ENCODE results near the gene HYAL4.

HYAL4 gene

GRCh38 chr7:123797673-123798531 is 47.1 kb upstream of the HYAL4 start:
- Histone ChIP-seq H3K4me2 (ENCODE audit: insufficient read depth, low read length, poor library complexity, severe bottlenecking) (no peak overlapping the region), H3K9me3 (replicated peaks in 1 of 2; ENCODE audit: control insufficient read depth in 2 of 2, insufficient read depth in 1 of 2, low read depth in 1 of 2, low read length in 2 of 2) (no peaks in the 10 kb centered on the region), H3K36me3 (replicated peaks in 1 of 2; ENCODE audit: control insufficient read depth in 2 of 2, insufficient read depth in 2 of 2, low read length in 2 of 2) (no peaks in the 10 kb centered on the region), H3K79me1 (ENCODE audit: low read depth, low read length) (no peaks in the 10 kb centered on the region), H3K4me3 (ENCODE audit: low read length in 2 of 2) (no peak overlapping the region), H2AFZ (ENCODE audit: low read length) (no peak overlapping the region), H3K4me1 (ENCODE audit: control insufficient read depth in 2 of 2, insufficient read depth in 1 of 2, low read depth in 1 of 2, low read length in 2 of 2) (no peaks in the 10 kb centered on the region), H3K23ac (ENCODE audit: low read depth, low read length, poor library complexity) (no peak overlapping the region), H3K4ac (ENCODE audit: low read length) (no peak overlapping the region), H3K14ac (ENCODE audit: low read length) (no peak overlapping the region), H2BK12ac (ENCODE audit: low read length) (no peak overlapping the region), H2BK15ac (ENCODE audit: low read length) (no peak overlapping the region), H2BK5ac (ENCODE audit: low read length) (no peak overlapping the region), H3K27me3 (ENCODE audit: control insufficient read depth in 3 of 3, insufficient read depth in 3 of 3, low read depth in 1 of 3, low read length in 3 of 3) (peaks cover 0 to 3% (median 0%) of the 10 kb centered on the region in 3 experiments), H3K27ac (replicated peaks; ENCODE audit: low read length) (no peak overlapping the region), H3K18ac (ENCODE audit: low read length) (no peak overlapping the region), H4K8ac (ENCODE audit: low read depth, low read length) (no peak overlapping the region), H2AK5ac (ENCODE audit: low read depth, low read length) (no peak overlapping the region), H4K91ac (ENCODE audit: low read depth, low read length, poor library complexity) (no peak overlapping the region), H3K9ac (ENCODE audit: low read depth, low read length, poor library complexity) (no peak overlapping the region), H2BK120ac (ENCODE audit: low read depth, low read length) (no peak overlapping the region)
- peak; percentile 12 for DNase-seq (ENCODE audit: low spot score)
- WGBS, 2 donors (ENCODE audit: extremely low coverage in 2 of 2, insufficient read length in 2 of 2, insufficient replicate concordance in 1 of 2): no CpG with 5 or more reads among the region's 2 CpGs

GRCh38 chr7:123798532-123799188 is 46.3 kb upstream of the HYAL4 start:
- no peak overlapping the region for H2AFZ ChIP-seq (ENCODE audit: low read length)
- H3K18ac ChIP-seq (ENCODE audit: low read length): no peak overlapping the region
- no peak overlapping the region for H3K23ac ChIP-seq (ENCODE audit: low read depth, low read length, poor library complexity)
- WGBS, 2 donors (ENCODE audit: extremely low coverage in 2 of 2, insufficient read length in 2 of 2, insufficient replicate concordance in 1 of 2): no CpG with 5 or more reads among the region's 6 CpGs
- no peak overlapping the region for H2AK5ac ChIP-seq (ENCODE audit: low read depth, low read length)
- no peaks in the 10 kb centered on the region for H3K79me1 ChIP-seq (ENCODE audit: low read depth, low read length)
- H3K9ac ChIP-seq (ENCODE audit: low read depth, low read length, poor library complexity): no peak overlapping the region
- H3K9me3 ChIP-seq (replicated peaks in 1 of 2; ENCODE audit: control insufficient read depth in 2 of 2, insufficient read depth in 1 of 2, low read depth in 1 of 2, low read length in 2 of 2): no peaks in the 10 kb centered on the region
- H4K91ac ChIP-seq (ENCODE audit: low read depth, low read length, poor library complexity): no peak overlapping the region
- H3K4ac ChIP-seq (ENCODE audit: low read length): no peak overlapping the region
- DNase-seq (ENCODE audit: low spot score): no peak
- no peak overlapping the region for H2BK120ac ChIP-seq (ENCODE audit: low read depth, low read length)
- H2BK5ac ChIP-seq (ENCODE audit: low read length): no peak overlapping the region
- no peak overlapping the region for H2BK12ac ChIP-seq (ENCODE audit: low read length)
- no peaks in the 10 kb centered on the region for H3K4me1 ChIP-seq (ENCODE audit: control insufficient read depth in 2 of 2, insufficient read depth in 1 of 2, low read depth in 1 of 2, low read length in 2 of 2)
- H3K27ac ChIP-seq (replicated peaks; ENCODE audit: low read length): no peak overlapping the region
- no peak overlapping the region for H3K4me3 ChIP-seq (ENCODE audit: low read length in 2 of 2)
- H2BK15ac ChIP-seq (ENCODE audit: low read length): no peak overlapping the region
- no peak overlapping the region for H4K8ac ChIP-seq (ENCODE audit: low read depth, low read length)
- peaks cover 0 to 3% (median 0%) of the 10 kb centered on the region in 3 experiments for H3K27me3 ChIP-seq (ENCODE audit: control insufficient read depth in 3 of 3, insufficient read depth in 3 of 3, low read depth in 1 of 3, low read length in 3 of 3)
- no peaks in the 10 kb centered on the region for H3K36me3 ChIP-seq (replicated peaks in 1 of 2; ENCODE audit: control insufficient read depth in 2 of 2, insufficient read depth in 2 of 2, low read length in 2 of 2)
- no peak overlapping the region for H3K14ac ChIP-seq (ENCODE audit: low read length)
- no peak overlapping the region for H3K4me2 ChIP-seq (ENCODE audit: insufficient read depth, low read length, poor library complexity, severe bottlenecking)

GRCh38 chr7:123802249-123802648 is 42.7 kb upstream of the HYAL4 start:
- no peak for DNase-seq (ENCODE audit: low spot score)
- no peak overlapping the region for H3K9ac ChIP-seq (ENCODE audit: low read depth, low read length, poor library complexity)
- H2BK15ac ChIP-seq (ENCODE audit: low read length): no peak overlapping the region
- no peak overlapping the region for H3K14ac ChIP-seq (ENCODE audit: low read length)
- H3K23ac ChIP-seq (ENCODE audit: low read depth, low read length, poor library complexity): no peak overlapping the region
- no peak overlapping the region for H2BK12ac ChIP-seq (ENCODE audit: low read length)
- H2BK120ac ChIP-seq (ENCODE audit: low read depth, low read length): no peak overlapping the region
- H3K27ac ChIP-seq (replicated peaks; ENCODE audit: low read length): no peak overlapping the region
- H3K79me1 ChIP-seq (ENCODE audit: low read depth, low read length): no peaks in the 10 kb centered on the region
- no peak overlapping the region for H2AK5ac ChIP-seq (ENCODE audit: low read depth, low read length)
- no peak overlapping the region for H3K4me2 ChIP-seq (ENCODE audit: insufficient read depth, low read length, poor library complexity, severe bottlenecking)
- H3K4me3 ChIP-seq (ENCODE audit: low read length in 2 of 2): no peak overlapping the region
- H3K36me3 ChIP-seq (replicated peaks in 1 of 2; ENCODE audit: control insufficient read depth in 2 of 2, insufficient read depth in 2 of 2, low read length in 2 of 2): no peaks in the 10 kb centered on the region
- no CpG with 5 or more reads among the region's 1 CpG for WGBS, 2 donors (ENCODE audit: extremely low coverage in 2 of 2, insufficient read length in 2 of 2, insufficient replicate concordance in 1 of 2)
- H4K8ac ChIP-seq (ENCODE audit: low read depth, low read length): no peak overlapping the region
- no peak overlapping the region for H2BK5ac ChIP-seq (ENCODE audit: low read length)
- H3K18ac ChIP-seq (ENCODE audit: low read length): no peak overlapping the region
- no peak overlapping the region for H4K91ac ChIP-seq (ENCODE audit: low read depth, low read length, poor library complexity)
- H2AFZ ChIP-seq (ENCODE audit: low read length): no peak overlapping the region
- no peaks in the 10 kb centered on the region for H3K27me3 ChIP-seq (ENCODE audit: control insufficient read depth in 3 of 3, insufficient read depth in 3 of 3, low read depth in 1 of 3, low read length in 3 of 3)
- no peaks in the 10 kb centered on the region for H3K4me1 ChIP-seq (ENCODE audit: control insufficient read depth in 2 of 2, insufficient read depth in 1 of 2, low read depth in 1 of 2, low read length in 2 of 2)
- no peak overlapping the region for H3K4ac ChIP-seq (ENCODE audit: low read length)
- H3K9me3 ChIP-seq (replicated peaks in 1 of 2; ENCODE audit: control insufficient read depth in 2 of 2, insufficient read depth in 1 of 2, low read depth in 1 of 2, low read length in 2 of 2): no peaks in the 10 kb centered on the region

GRCh38 chr7:123805287-123805686 is 39.7 kb upstream of the HYAL4 start:
- H3K4me1 ChIP-seq (ENCODE audit: control insufficient read depth in 2 of 2, insufficient read depth in 1 of 2, low read depth in 1 of 2, low read length in 2 of 2): no peaks in the 10 kb centered on the region
- no peak overlapping the region for H3K18ac ChIP-seq (ENCODE audit: low read length)
- H3K36me3 ChIP-seq (replicated peaks in 1 of 2; ENCODE audit: control insufficient read depth in 2 of 2, insufficient read depth in 2 of 2, low read length in 2 of 2): no peaks in the 10 kb centered on the region
- no peak overlapping the region for H2BK120ac ChIP-seq (ENCODE audit: low read depth, low read length)
- H3K4me3 ChIP-seq (ENCODE audit: low read length in 2 of 2): no peak overlapping the region
- H2BK12ac ChIP-seq (ENCODE audit: low read length): no peak overlapping the region
- H2BK5ac ChIP-seq (ENCODE audit: low read length): no peak overlapping the region
- H3K27me3 ChIP-seq (ENCODE audit: control insufficient read depth in 3 of 3, insufficient read depth in 3 of 3, low read depth in 1 of 3, low read length in 3 of 3): no peaks in the 10 kb centered on the region
- no peak overlapping the region for H3K23ac ChIP-seq (ENCODE audit: low read depth, low read length, poor library complexity)
- no peak overlapping the region for H3K14ac ChIP-seq (ENCODE audit: low read length)
- no peak overlapping the region for H4K91ac ChIP-seq (ENCODE audit: low read depth, low read length, poor library complexity)
- DNase-seq (ENCODE audit: low spot score): no peak
- H3K9me3 ChIP-seq (replicated peaks in 1 of 2; ENCODE audit: control insufficient read depth in 2 of 2, insufficient read depth in 1 of 2, low read depth in 1 of 2, low read length in 2 of 2): no peaks in the 10 kb centered on the region
- no peak overlapping the region for H4K8ac ChIP-seq (ENCODE audit: low read depth, low read length)
- H3K4me2 ChIP-seq (ENCODE audit: insufficient read depth, low read length, poor library complexity, severe bottlenecking): no peak overlapping the region
- H3K9ac ChIP-seq (ENCODE audit: low read depth, low read length, poor library complexity): no peak overlapping the region
- H3K79me1 ChIP-seq (ENCODE audit: low read depth, low read length): no peaks in the 10 kb centered on the region
- no peak overlapping the region for H2AK5ac ChIP-seq (ENCODE audit: low read depth, low read length)
- no peak overlapping the region for H3K4ac ChIP-seq (ENCODE audit: low read length)
- H3K27ac ChIP-seq (replicated peaks; ENCODE audit: low read length): no peak overlapping the region
- H2AFZ ChIP-seq (ENCODE audit: low read length): no peak overlapping the region
- no peak overlapping the region for H2BK15ac ChIP-seq (ENCODE audit: low read length)

Measured in neuronal stem cell (in vitro differentiated cells).